ENCODE results near the gene RAB8A.
"Not testable (repeated sequence)": the region's sequence is repeated elsewhere in the genome, so short reads cannot be mapped to it uniquely, and the experiment has no call there.

RAB8A gene

DNA sequence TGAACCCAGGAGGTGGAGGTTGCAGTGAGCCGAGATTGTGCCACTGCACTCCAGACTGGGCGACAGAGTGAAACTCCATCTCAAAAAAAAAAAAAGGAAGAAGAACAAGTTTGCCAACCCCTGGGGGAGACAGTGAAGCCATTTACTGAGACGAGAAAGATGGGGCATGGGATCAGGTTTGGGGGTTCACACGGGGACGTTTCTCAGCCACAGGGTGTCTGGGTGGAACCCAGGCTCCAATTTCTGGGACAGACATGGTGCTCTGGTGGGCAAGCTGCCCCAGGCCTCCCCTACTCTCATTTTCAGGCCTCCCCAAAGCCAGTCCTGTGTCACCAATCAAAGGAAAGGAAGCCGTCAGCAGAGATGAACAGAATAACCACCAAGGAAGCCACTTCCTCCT is 45.2 kb downstream of the RAB8A start:
- no peak overlapping the region for H3K9ac ChIP-seq (ENCODE audit: low read depth, low read length)
- no peaks in the 10 kb centered on the region for H3K36me3 ChIP-seq (ENCODE audit: insufficient read depth, low read length)
- H3K9me3 ChIP-seq (ENCODE audit: control insufficient read depth, insufficient read depth, low read length): no peaks in the 10 kb centered on the region
- H3K4me1 ChIP-seq (ENCODE audit: insufficient read depth, low read length): no peaks in the 10 kb centered on the region; the same call in 1 of the 2 replicates

DNA sequence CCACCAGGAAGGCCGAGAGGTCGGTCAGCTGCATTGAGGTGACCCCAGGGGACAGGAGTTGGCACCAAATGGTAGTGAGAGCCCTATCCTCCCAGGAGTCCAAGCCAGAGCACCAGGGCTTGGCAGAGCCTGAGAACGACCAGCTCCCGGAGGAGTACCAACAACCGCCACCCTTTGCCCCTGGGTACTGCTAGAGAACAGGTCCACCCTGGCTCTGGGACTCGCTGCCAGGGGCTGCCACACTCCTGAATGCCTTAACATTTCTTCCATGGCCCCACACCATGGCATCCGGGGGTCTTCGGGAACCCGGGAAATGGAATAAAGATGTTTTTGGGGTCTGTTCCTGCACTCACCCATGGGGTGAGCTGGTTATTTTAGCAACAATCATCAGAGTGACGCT is 45.9 kb downstream of the RAB8A start:
- no peak overlapping the region for H3K9ac ChIP-seq (ENCODE audit: low read depth, low read length)
- no peaks in the 10 kb centered on the region for H3K9me3 ChIP-seq (ENCODE audit: control insufficient read depth, insufficient read depth, low read length)
- H3K36me3 ChIP-seq (ENCODE audit: insufficient read depth, low read length): no peaks in the 10 kb centered on the region
- H3K4me1 ChIP-seq (ENCODE audit: insufficient read depth, low read length): no peaks in the 10 kb centered on the region; the same call in 1 of the 2 replicates

DNA sequence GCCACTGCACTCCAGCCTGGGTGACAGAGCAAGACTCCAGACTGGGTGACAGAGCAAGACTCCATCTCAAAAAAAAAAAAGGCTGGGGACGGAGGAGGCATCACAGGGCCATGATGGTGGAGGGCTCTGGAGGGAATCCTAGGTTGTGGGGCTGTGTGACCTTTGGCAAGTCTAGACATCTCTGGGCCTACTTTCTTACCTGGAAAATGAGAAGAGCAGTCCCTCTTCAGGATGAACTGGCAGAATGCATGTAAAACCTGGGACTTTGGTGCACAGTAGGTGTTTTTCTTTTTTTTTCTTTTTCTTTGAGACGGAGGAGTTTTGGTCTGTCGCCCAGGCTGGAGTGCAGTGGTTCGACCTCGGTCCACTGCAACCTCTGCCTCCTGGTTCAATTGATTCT is 48.0 kb downstream of the RAB8A start:
- H3K9me3 ChIP-seq (ENCODE audit: control insufficient read depth, insufficient read depth, low read length): no peaks in the 10 kb centered on the region
- H3K36me3 ChIP-seq (ENCODE audit: insufficient read depth, low read length): no peaks in the 10 kb centered on the region
- no peaks in the 10 kb centered on the region for H3K4me1 ChIP-seq (ENCODE audit: insufficient read depth, low read length)
- H3K9ac ChIP-seq (ENCODE audit: low read depth, low read length): no peak overlapping the region

GRCh38 chr19:16160445-16160942 is 48.8 kb downstream of the RAB8A start:
- no peak overlapping the region for H3K9ac ChIP-seq (ENCODE audit: low read depth, low read length)

GRCh38 chr19:16160943-16161560 is 49.4 kb downstream of the RAB8A start:
- Histone ChIP-seq H3K36me3 (ENCODE audit: insufficient read depth, low read length) (no peaks in the 10 kb centered on the region), H3K9me3 (ENCODE audit: control insufficient read depth, insufficient read depth, low read length) (no peaks in the 10 kb centered on the region), H3K4me1 (ENCODE audit: insufficient read depth, low read length) (no peaks in the 10 kb centered on the region), H3K9ac (ENCODE audit: low read depth, low read length) (no peak overlapping the region)

More at GRCh38 chr19:16160445-16160942, 48.8 kb downstream of the RAB8A start:
- H3K4me1 ChIP-seq (ENCODE audit: insufficient read depth, low read length): no peaks in the 10 kb centered on the region
- no peaks in the 10 kb centered on the region for H3K9me3 ChIP-seq (ENCODE audit: control insufficient read depth, insufficient read depth, low read length)
- H3K36me3 ChIP-seq (ENCODE audit: insufficient read depth, low read length): no peaks in the 10 kb centered on the region

DNA sequence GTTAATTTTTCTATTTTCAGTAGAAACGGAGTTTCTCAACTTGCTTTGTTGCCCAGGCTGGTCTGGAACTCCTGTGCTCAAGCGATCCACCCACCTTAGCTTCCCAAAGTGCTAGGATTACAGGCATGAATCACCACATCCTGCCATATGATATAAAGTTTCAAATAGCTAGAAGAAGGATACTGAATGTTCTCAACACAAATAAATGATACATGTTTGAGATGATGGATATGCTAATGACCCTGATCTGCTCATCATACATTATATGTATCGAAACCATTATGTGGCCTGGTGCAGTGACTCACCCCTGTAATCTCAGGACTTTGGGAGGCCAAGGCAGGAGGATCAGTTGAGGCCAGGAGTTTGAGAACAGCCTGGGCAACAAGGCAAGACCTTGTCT is 50.2 kb downstream of the RAB8A start:
- Histone ChIP-seq H3K9me3 (ENCODE audit: control insufficient read depth, insufficient read depth, low read length) (no peaks in the 10 kb centered on the region), H3K36me3 (ENCODE audit: insufficient read depth, low read length) (no peaks in the 10 kb centered on the region), H3K9ac (ENCODE audit: low read depth, low read length) (no peak overlapping the region), H3K4me1 (ENCODE audit: insufficient read depth, low read length) (no peaks in the 10 kb centered on the region)

- H3K9ac ChIP-seq (ENCODE audit: low read depth, low read length): no peak overlapping the region
- no peaks in the 10 kb centered on the region for H3K4me1 ChIP-seq (ENCODE audit: insufficient read depth, low read length)
- no peaks in the 10 kb centered on the region for H3K36me3 ChIP-seq (ENCODE audit: insufficient read depth, low read length)
- peaks cover 6% of the 10 kb centered on the region; the same call in 1 of the 2 replicates for H3K9me3 ChIP-seq (ENCODE audit: control insufficient read depth, insufficient read depth, low read length)
These were observed 52.7 kb downstream of the RAB8A start for GRCh38 chr19:16164222-16164890.

DNA sequence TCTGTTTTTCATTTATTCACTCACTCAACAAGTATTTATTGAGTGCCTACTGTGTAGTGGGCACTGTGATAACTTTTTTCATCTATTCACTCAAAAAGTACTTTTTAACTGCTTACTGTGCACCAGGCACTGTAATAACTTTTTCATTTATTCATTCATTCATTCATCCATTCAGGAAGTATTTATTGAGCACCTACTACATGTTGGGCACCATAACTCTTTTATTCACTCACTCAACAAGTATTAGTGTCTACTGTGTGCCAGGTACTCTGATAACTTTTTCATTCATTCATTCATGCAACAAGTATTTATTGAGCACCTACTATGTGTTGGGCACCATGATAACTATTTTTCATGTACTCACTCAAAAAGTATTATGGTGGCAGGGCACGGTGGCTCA is 54.7 kb downstream of the RAB8A start:
- H3K36me3 ChIP-seq (ENCODE audit: insufficient read depth, low read length): no peaks in the 10 kb centered on the region
- no peaks in the 10 kb centered on the region for H3K4me1 ChIP-seq (ENCODE audit: insufficient read depth, low read length)
- peaks cover 6% of the 10 kb centered on the region; the same call in 1 of the 2 replicates for H3K9me3 ChIP-seq (ENCODE audit: control insufficient read depth, insufficient read depth, low read length)
- no peak overlapping the region for H3K9ac ChIP-seq (ENCODE audit: low read depth, low read length)

- Histone ChIP-seq H3K4me1 (ENCODE audit: insufficient read depth, low read length) (no peaks in the 10 kb centered on the region), H3K9ac (ENCODE audit: low read depth, low read length) (no peak overlapping the region), H3K36me3 (ENCODE audit: insufficient read depth, low read length) (no peaks in the 10 kb centered on the region), H3K9me3 (ENCODE audit: control insufficient read depth, insufficient read depth, low read length) (peaks cover 6% of the 10 kb centered on the region; the same call in 1 of the 2 replicates)
These were observed 55.4 kb downstream of the RAB8A start for GRCh38 chr19:16167055-16167454.

DNA sequence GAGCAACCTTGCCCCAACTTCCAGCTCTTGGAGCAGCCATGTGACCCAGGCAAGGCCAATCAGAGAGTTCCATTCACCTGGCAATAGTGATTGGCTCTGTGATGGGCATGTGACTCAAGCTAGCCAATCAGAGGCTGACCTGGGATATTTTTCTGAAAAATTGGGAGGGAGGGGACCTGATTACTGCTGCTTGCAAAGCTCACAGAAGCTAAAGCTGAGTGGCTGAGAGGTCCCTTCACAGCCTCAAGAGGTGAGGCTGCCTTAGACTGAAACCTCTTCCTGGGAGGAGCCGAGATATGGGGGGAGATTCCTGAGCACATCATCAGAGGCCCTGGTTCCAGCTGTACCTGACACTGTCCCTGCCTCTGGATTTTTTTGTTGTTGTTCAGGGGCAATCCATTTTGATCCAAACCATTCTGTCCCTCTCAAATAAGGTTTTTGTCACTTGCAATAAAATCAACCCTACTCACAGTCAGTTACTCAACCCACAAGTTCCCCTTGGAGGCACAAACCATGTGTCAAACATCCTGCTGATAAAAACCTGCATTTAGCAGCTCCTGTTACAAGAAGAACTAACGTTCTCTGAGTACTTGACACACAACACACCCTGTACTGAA is 56.9 kb downstream of the RAB8A start:
- Histone ChIP-seq H3K9ac (ENCODE audit: low read depth, low read length) (no peak overlapping the region), H3K9me3 (ENCODE audit: control insufficient read depth, insufficient read depth, low read length) (peaks cover 6% of the 10 kb centered on the region; the same call in 1 of the 2 replicates), H3K36me3 (ENCODE audit: insufficient read depth, low read length) (no peaks in the 10 kb centered on the region), H3K4me1 (ENCODE audit: insufficient read depth, low read length) (no peaks in the 10 kb centered on the region)

- H3K36me3 ChIP-seq (ENCODE audit: insufficient read depth, low read length): no peaks in the 10 kb centered on the region
- no peak overlapping the region for H3K9ac ChIP-seq (ENCODE audit: low read depth, low read length)
- H3K9me3 ChIP-seq (ENCODE audit: control insufficient read depth, insufficient read depth, low read length): peaks cover 6% of the 10 kb centered on the region; the same call in 1 of the 2 replicates
- no peaks in the 10 kb centered on the region for H3K4me1 ChIP-seq (ENCODE audit: insufficient read depth, low read length)
These were observed 58.4 kb downstream of the RAB8A start for GRCh38 chr19:16170134-16170533.

DNA sequence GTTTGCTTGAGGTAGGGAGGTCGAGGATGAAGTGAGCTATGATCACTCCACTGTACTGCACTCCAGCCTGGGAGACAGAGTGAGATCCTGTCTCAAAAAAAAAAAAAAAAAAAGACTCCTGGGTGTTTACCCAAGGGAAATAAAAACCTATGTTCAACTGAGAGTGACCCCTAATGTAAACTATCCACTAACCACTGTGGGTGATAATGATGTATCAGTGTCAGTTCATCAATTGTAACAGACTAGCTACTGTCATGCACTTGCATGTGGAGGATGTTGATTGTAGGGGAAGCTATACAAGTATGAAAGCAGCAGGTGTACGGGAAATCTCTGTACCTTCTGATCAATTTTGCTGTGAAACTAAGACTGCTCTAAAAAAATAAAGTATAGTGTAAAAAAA is 64.3 kb downstream of the RAB8A start:
- Histone ChIP-seq H3K4me1 (ENCODE audit: insufficient read depth, low read length) (peaks cover 6% of the 10 kb centered on the region; the same call in 1 of the 2 replicates), H3K9ac (ENCODE audit: low read depth, low read length) (no peak overlapping the region), H3K9me3 (ENCODE audit: control insufficient read depth, insufficient read depth, low read length) (no peaks in the 10 kb centered on the region; the same call in 1 of the 2 replicates), H3K36me3 (ENCODE audit: insufficient read depth, low read length) (no peaks in the 10 kb centered on the region)

DNA sequence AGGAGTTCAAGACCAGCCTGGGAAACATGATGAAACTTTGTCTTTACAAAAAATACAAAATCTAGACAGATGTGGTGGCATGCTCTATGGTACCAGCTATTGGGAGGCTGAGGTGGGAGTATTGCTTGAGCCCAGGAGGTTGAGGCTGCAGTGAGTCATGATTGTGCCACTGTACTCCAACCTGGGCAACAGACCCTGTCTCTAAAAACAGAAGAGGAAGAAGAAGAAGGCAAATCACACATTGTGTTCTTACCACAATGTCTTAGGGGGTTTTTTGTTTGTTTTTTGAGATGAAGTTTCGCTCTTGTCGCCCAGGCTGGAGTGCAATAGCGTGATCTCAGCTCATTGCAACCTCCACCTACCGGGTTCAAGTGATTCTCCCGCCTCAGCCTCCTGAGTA is 67.2 kb downstream of the RAB8A start:
- H3K36me3 ChIP-seq (ENCODE audit: insufficient read depth, low read length); H3K4me1 ChIP-seq (ENCODE audit: insufficient read depth, low read length); H3K9ac ChIP-seq (ENCODE audit: low read depth, low read length); H3K9me3 ChIP-seq (ENCODE audit: control insufficient read depth, insufficient read depth, low read length): not testable (repeated sequence)

- Histone ChIP-seq H3K4me1 (ENCODE audit: insufficient read depth, low read length) (peaks cover 6% of the 10 kb centered on the region; the same call in 1 of the 2 replicates), H3K36me3 (ENCODE audit: insufficient read depth, low read length) (no peaks in the 10 kb centered on the region), H3K9me3 (ENCODE audit: control insufficient read depth, insufficient read depth, low read length) (no peaks in the 10 kb centered on the region; the same call in 1 of the 2 replicates), H3K9ac (ENCODE audit: low read depth, low read length) (no peak overlapping the region)
These were observed 68.9 kb downstream of the RAB8A start for GRCh38 chr19:16180611-16181010.

Measured in ES-I3 (cell line).